Subcutaneous adipose tissue (tissue), 4 donors: Measurements from ENCODE around the gene PARD3. TPM values are rescaled to one million over a fixed set of nuclear protein-coding genes. Genes with fewer than 3 reads are reported as not detected.

Experiments
- CTCF ChIP-seq: fragments of 450-650 bp; IDR thresholded peaks from one replicate; pipeline ENCODE4 v1.5.1; 2016; ENCODE audit warnings: low read depth, mild to moderate bottlenecking, control low read depth, antibody characterized with exemption, moderate library complexity
- total RNA-seq, 4 donors: library from RNA; depleted of rRNA; stranded (reverse); fragments of >200 nt; gene quantifications; one replicate each; pipeline ENCODE4 v1.1.0, GENCODE V29; 2016

PARD3 gene
- total RNA-seq, 4 donors from 2014 or later: 39.4 to 70.3 (median 45.0) TPM

DNA sequence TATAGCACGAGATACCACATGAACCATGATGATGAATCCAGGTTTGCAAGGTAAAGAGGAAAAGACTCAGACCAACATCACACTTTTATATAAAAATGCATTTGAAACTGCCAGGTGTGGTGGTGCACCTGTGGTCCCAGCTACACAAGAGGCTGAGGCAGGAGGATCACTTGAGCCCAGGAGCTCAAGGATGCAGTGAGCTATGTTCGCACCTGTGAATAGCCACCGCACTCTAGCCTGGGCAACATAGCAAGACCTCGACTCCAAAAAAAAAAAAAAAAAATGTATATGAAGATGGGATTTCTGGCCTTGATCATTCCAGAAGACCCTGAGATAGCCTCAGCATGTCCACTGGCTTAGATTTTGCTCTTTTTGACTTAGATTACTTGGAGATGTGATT is 161.6 kb downstream of the PARD3 start:
- no peak for TF ChIP-seq CTCF

DNA sequence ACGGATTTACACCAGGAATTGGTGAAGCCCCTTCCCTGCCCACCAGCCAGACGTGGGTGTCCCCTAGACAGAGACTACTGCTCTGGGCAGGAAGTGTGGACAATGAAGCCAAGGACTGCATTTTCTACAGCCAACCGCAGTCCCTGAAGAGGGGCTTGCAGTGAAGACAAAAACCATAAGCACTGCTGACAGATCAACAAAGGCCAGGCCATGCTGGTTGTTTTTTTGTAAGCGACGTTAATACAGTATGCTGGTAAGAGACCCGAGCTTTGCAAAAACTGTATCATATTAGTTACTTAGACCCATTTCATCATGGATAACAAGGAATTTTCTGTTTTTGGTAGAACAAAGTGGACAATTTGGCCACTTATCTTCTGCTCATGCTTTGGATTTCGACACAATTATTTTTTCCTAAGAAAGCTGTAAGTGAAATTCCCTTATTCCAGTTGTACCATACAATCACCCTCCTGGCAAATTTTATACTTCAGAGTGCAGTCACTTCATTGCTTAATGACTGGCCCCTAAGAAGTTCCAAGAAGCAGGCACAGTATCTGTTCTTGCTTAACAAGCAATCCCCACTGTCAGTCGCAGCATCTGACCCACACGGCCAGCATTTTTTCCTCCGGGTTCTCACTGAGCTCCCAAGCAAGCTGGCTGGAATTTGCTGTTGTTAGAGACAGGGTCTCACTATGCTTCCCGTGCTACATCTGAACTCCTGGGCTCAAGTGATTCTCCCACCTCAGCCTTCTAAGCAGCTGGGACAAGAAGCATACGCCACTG is 163.5 kb downstream of the PARD3 start:
- no peak for TF ChIP-seq CTCF

GRCh38 chr10:34650156-34650555 is 164.9 kb downstream of the PARD3 start:
- TF ChIP-seq CTCF: no peak

- no peak for TF ChIP-seq CTCF
These were observed 165.7 kb downstream of the PARD3 start for GRCh38 chr10:34649385-34649784.

DNA sequence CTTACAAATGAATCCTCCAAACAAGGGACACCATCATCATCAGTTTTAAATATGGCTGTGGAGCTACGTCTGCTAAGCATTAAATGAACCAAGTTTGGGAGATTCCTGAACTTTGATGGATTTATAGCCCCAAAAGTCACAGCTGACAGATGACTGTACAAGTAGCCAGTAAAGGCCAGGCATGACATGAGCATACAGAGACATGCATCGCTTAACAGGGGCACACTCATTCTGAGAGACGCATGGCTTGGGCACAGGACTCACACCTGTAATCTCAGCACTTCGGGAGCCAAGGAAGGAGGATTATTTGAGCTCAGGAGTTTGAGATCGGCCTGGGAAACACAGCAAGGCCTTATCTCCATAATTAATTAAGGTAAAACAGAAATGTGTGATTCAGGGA is 166.2 kb downstream of the PARD3 start:
- TF ChIP-seq CTCF: no peak

DNA sequence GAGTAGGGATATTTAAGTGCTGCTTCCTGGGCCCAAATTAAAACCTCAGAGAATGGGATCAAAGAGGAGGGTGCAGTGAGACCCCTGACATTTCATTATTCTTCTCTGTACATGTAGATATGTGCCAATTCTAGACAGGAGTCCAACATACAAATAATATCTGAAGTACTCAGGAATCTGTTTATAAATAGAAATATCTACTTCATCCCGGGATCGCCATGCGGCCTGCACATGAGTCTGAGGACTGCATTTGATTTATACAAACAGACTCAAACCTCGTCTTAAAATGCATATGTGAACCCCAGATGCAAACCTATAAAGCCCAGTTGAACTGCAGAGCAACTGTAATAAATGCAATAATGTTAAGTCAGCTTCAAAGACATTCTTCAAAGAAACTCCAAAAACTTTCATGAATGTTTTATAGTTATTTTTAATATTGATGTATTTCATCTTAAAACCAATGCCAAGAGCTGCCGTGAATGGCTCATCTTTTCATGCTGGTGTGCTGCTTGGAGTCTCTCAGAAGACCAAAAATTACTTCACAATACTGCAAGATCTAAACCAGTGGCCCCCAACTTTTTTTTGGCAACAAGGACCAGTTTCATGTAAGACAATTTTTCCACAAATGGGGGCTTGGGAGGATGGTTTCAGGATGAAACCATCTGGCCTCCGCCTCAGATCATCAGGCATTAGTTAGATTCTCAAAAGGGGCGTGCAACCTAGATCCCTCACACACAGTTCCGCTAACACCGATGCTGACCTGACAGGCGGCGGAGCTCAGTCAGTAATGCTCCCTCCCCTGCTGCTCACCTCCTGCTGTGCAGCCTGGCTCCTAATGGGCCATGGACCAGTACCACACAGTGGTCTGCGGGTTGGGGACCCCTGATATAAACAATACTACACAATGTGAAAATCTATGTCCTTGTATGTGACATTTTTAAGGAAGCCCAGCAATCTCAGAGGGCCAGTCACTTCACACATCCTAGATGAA is 166.9 kb downstream of the PARD3 start:
- TF ChIP-seq CTCF: no peak

DNA sequence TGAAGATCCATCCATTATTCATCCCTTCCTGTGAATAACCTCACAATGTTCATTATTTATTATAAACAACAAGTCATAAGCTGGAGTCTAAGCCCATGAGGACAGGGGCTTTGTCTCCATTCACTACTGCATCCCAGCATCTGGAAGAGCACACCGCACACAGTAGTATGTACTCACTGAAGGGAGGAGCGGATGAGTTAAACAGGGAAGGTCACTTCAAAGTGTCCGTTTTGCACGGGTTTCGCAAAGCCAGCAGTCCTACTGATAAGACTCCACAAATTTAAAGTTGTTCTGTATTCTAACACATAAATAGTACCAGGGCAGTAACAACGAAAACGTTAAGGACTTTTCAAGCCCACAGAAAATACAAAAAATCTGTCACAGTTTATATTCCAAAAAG is 167.9 kb downstream of the PARD3 start:
- TF ChIP-seq CTCF: no peak
